Fibroblast of skin of left biceps (primary cell): Measurements from ENCODE around the gene SLC30A3.
"Not testable (repeated sequence)": the region's sequence is repeated elsewhere in the genome, so short reads cannot be mapped to it uniquely, and the experiment has no call there.

Source experiments
- DNase-seq, 2 experiments: peaks; one replicate each; pipeline ENCODE4 v3.0.0-alpha.2; 2013; ENCODE audit warnings: low read depth in 2 of 2

Gene SLC30A3

DNA sequence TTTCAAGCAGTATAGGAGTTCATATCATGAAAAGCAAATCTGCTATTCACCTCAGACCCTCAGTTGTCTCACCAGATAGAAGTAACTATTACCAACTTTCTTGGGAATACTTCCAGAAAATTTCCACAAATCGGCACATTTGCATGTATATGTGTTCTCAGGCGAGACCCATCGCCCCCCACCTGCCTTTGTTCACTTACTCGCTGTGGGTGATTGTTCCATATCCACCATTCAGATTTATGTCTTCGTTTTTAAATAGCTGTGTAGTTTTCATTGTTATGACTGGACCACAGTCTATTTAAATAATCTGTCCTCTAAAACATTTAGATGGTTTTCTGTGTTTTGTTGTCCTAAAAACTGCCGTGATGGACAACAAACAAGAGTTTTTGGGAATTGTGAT lies 22.6 kb upstream of the SLC30A3 start:
- DNase-seq, result no peak

DNA sequence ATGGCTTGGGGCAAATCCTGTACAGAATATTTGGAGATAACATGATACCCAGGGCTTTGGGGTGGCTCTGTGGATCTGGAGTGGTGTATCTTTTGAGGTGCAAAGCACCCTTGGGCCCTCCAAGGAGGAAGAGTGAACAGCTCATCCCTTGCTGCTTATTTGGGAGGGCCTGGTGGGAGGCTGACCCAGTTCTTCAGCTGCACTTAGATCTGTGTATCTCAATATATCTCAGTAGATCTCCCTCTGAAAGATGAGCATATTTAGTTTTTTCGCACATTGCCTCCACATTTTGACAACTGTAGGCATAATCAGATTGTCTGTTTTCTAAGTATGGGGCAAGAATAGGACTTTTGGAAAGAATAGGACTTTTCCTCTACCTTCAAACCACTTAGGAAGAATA lies 22.1 kb upstream of the SLC30A3 start:
- DNase-seq, result no peak

DNA sequence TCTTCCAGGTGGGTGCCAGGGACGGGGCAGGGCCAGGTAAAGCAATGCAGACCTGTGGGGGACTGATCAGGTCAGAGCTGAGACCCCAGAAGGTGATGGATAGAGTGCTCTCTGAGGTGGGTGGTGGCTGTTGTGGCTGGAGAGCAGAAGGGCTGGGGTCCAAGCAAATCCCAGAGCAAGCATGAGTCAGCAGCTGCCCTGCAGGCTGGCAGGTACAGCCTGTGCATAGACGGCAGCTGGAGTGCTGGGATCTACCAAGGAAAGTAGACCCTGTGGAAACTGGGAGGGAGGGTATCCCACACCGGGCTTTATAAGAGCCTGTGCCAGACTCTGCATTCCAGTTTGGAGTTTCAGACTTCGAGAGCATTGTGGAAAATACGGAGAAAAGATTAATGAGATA lies 20.0 kb upstream of the SLC30A3 start:
- no peak for DNase-seq

DNA sequence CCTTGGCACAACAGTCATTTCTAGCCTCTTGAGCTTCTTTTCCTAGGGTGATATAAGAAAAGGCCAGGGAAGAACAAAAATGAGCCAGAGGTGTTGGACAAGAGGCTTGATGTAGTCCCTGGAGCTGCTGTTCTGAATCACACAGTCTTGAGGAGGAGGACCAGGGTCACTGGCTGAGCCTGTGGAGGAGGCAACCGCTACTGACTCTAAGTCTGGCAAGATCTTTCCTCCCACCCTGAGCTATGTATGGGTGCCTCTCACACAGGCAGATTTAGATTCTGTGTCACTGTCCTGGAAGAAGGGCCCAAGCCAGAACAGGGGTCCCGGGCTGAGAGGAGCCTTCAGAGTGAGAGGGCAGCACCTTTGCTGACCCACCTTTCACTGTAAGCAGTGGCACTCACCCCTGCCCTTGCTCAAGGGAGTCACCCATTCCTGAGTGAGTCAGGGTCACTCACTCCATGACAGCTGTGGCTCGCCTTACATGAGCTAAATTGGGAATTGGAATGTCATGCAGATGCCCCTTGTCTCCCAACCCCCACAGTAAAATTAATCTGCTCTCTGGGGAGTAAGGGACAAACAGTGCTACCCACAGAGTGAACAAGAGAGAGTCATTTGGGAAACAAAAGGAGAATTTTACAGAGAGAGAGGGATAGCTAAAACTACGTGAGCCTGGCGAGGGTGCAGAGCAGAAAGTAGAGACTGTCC lies 19.2 kb upstream of the SLC30A3 start, which contains the start of gene TRIM54:
Gene TRIM54, plus strand, starts transcription at position 575 of the 705 bp plus-strand sequence. CDS start 303 bp downstream, outside the sequence.
- DNase-seq, result no peak

DNA sequence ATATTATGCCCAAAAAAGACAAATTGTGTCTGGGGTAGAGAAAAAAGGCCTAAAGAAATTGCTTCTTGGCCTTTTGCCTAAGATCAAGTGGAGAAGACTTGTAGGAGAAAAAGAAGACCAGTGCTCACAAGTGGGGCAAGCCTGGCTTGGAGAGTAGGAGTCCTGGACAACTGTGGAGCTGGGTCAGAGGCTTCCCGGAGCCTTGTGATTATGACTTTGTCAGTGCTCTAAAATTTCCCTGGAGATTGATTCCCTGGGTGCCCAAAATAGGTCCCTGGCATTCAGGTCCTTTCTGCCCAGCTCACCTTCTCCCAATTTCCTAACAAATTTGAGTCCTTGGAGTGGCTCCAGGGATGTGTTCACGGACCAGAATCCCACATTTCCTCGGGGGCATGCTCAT lies 18.6 kb upstream of the SLC30A3 start:
- no peak for DNase-seq

DNA sequence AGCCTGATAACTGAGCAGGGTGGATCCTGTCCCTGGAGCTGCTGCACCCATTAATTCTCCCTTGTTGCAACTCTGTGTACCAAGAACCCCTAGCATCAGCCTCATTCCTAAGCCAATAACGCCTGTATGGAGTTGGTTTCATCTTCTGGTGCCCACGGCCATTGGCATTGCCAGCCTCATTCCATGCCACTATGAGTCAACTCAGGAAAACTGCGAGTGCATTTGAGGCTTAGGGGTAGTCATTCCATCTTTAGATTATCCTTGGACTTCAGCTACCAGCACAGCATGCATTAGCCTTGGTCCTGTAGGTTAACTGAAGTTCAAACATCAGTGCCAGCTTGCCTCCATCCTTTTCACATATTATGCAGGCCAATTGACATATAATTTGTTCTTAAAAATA lies 18.0 kb upstream of the SLC30A3 start:
- DNase-seq, result no peak

DNA sequence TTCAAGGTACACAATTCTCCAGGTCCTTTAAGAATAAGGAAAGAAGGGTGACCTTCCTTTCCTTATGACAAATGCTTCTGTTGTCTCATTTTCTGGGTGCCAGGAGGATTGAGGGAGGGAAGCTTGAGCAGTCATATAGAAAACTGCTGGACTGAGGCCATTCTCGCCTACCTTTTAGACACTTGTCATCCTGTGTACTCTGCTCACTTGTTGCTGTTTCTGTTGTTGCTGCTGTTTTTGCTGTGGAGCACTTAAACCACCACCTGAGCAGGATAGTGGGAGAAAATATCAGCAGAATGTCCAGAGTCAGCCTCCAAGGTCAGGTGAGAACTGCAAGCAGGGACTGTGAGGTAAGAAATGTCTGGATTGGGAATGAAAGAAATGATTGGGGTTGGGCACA lies 15.2 kb upstream of the SLC30A3 start:
- DNase-seq, result no peak

DNA sequence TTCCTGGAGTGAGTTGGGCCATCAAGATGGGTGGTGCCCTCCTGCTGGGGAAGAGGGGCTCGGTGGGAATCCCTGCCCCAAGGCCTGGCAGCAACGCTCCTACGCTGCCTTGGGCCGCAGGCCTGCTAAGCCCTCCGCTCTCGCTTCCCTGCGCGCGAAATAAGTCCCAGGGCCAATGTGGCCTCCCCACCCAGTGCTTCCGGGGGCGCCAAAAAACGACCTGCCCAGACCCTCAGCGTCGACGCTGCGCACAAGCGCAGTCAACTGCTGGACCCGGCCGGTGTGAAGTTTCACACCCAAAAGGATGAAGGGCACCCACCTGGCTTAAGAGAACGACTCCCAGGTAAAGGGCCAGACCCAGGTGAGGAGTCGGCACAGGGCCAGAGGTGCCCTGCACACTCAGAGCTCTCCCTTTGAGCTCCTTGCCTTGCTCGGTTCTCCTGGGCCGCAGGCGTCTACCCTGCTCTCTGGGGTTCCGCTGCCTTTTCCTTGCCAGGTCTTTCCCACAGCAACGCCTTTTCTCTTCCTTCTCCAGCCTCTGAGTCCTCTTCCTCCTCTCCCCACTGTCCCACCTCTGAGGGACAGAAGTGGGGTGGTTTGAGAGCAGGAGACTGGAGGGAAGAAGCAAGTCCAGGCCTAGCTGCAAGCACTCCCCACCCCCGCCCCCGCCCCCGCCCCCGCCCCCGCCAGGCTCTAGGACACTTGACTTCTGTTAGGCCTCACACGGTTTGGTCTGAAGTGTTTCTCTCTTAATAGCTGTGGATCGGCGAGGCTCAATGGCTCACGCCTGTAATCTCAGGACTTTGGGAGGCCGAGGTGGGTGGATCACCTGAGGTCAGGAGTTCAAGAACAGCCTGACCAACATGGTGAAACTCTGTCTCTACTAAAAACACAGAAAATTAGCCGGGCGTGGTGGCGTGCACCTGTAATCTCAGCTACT lies 12.6 kb upstream of the SLC30A3 start, which contains the start of gene DNAJC5G:
Gene DNAJC5G, plus strand, starts transcription at position 223 of the 940 bp plus-strand sequence. CDS start 1,296 bp downstream, outside the sequence.
- no peak for DNase-seq

DNA sequence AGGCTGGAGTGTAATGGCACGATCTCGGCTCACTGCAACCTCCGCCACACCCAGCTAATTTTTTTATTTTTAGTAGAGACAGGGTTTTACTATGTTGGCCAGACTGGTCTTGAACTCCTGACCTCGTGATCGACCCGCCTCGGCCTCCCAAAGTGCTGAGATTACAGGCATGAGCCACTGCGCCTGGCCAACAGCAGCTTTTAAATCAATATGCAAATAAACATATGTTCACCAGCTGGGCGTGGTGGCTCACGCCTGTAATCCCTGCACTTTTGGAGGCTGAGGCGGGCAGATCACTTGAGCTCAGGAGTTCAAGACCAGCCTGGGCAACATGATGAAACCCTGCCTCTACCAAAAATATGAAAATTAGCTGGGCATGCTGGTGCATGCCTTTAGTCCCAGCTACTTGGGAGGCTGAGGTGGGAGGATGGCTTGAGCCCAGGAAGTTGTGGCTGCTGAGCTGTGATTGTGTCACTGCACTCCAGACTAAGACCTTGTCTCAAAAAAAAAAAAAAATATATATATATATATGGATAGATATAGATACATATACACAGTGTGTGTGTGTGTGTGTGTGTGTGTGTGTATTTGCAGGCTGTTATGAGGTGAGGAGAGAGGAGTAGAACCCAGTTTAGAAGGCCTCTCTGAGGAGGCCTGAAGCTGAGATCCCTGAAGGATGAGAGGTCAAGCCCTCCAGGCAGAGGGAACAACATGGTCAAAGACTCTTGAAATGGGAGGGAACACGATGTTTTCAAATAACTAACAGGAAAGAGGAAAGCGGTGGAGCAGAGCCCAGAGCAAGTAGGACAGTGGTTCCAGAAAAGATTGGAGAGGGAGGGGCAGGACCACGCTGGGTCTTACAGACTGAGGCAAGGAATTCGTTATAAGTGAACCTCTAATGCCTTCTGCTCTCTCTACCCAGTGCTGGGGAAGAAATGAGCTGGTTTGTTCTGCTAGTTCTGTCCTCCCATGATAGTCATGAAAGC lies 10.0 kb upstream of the SLC30A3 start:
- not testable (repeated sequence) for DNase-seq

DNA sequence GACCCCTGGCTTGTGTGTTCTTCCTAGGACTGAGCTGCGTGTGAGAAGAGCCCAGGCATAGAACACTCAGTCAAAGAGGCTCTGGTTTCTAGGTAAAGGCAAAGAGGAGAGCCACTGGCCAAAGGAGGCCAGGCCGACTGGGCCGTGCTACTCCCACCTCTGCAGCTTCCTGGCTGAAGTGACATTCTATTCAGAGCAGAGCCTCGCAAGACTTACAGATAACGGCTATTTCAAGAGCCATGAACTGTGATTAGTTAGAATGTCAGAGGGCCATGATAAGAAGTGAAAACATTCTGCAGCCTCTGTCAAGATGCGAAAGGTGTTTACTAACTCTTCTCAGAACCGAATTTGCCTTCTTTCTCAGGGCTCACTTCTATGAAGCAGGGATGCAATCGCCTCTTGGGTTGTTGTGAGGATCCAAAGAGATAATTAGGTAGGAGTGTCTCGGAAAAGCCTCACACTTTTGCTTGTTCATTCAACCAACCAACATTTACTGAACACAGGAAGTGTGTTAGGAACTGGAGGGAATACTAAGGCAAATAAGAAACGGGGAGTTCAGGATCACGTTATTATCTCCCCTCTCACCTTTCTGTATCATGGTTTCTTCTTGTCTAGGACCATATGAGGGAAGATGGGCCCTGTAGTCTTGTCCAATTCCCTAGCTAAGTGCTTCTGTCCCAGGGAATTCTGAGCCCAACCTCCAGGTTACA lies 8.9 kb upstream of the SLC30A3 start:
- DNase-seq, result no peak

DNA sequence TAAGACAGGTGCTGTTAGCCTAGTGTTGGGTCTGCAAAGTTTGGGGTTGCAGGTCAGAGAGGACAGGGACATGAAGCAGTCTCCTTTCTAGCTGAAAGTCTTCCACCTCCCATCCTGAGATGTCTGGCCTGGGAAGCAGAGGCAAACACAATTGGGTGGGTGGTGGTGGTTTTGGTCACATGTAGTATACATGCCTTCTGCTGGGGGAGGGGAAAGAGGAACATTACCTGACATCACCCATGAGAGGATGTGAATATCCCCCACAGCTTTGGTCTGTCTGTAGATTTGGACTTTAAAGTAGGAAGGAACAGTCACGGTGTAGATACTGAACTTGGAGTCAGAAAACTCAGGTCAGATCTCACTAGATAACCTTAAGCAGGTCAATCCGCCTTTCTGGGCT lies 7.8 kb upstream of the SLC30A3 start:
- no peak for DNase-seq

DNA sequence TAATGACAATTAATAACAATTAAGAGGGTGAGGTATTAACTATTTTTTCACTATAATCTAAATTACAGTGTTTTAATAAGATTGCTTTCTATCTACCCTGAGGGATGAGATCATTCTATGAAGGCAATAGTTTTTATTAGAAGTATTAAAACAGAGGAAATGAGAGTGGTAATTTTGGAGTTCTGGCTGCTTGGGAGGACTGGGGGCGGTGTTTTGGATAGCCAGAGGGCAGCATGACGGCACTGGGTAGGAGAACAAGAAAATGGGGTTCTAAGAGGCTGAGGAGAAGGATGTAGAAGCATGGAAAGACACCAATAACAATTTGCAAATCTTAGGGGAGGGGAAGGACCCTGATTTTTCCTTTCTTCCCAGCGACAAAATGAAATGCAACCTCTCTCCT lies 7.3 kb upstream of the SLC30A3 start:
- no peak for DNase-seq

DNA sequence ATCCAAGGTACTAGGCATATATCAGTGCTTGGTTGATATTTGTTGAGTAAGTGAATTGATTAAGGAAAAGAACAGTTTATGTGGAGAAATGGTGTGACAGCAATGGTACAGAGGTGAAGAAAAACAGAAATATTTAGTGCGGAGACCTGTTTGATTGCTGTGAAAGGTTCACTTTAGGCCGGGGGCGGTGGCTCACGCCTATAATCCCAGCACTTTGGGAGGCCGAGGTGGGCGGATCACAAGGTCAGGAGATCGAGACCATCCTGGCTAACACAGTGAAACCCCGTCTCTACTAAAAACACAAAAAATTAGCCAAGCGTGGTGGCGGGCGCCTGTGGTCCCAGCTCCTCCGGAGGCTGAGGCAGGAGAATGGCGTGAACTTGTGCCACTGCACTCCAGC lies 5.4 kb upstream of the SLC30A3 start:
- DNase-seq, result not testable (repeated sequence)

DNA sequence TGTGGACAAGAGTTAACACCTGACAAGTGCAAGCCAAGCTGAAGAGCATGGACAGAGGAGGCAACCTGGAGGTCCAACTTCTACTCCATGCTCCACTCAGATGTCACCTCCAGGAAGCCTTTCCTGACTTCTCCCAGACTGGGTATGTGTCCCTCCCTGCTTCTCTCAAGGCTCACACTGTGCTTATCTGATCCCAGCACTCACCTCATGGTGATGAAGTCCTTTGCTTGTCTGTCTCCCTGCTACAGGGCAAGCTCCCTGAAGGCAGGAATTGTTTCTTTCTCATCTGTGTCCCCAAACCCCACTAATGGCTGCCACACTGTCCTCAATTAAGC lies 2.7 kb upstream of the SLC30A3 start:
- no peak for DNase-seq

DNA sequence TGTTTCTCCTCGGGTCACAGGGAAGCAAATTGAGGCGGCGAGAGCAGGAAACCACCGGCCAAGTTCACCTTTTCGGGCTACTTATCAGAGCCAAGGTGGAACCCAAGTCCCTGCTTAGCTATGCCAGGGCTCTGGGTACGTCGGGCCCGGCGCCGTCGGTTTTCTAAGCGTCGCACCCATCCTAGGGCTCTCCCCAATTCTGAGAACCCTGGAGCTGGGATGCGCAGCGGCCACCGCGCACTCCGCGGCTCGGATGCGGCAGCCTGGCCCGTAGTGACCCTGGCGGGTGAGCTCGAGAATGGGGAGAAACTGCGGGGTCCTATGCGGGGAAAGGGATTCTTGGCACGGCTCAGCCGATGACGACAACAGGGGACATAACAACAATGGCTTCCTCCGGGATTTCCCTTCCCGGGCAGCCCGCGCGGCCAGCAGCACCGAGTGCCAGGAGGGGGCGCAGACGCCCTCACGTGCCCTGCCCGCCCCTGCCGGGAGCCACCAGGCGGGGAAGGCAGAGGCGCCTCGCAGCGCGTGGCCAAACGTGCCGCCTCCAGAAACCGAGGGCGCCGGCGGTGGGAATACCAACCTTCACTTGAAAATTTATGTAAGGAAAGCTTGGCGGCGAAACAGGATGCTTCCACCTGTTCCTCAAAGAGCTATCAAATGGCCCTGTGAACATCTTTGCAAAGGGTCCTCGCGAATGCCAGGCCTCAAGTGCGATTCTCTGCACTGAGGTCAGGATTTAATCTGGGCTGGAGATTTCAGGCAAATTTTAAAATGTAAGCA lies 2.1 kb upstream of the SLC30A3 start:
- DNase-seq, result no peak

DNA sequence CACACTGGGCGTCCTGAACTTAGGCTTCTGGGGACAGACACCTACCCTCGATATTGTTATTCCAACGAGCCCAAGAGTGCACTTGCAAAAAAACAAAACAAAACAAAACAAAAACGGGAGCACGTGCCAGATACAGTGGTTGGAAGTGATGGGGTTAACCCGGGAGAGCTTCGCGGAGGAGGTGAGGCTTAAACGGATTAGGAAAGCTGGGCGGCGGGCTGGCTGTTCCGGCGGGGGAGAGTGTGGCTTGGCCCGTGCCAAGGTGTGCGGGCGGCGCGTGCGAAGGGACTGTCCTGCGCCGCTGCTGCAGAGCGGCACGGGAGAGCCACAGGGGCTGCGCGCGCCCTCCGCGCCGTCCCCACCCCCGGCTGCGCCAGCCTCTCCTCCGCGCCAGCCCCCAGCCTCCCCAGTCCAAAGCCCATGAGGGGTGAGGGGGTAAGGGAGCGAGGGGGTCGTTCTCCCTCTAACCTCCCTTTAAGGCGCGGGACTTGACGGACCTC lies 1.5 kb upstream of the SLC30A3 start:
- DNase-seq, result no peak

DNA sequence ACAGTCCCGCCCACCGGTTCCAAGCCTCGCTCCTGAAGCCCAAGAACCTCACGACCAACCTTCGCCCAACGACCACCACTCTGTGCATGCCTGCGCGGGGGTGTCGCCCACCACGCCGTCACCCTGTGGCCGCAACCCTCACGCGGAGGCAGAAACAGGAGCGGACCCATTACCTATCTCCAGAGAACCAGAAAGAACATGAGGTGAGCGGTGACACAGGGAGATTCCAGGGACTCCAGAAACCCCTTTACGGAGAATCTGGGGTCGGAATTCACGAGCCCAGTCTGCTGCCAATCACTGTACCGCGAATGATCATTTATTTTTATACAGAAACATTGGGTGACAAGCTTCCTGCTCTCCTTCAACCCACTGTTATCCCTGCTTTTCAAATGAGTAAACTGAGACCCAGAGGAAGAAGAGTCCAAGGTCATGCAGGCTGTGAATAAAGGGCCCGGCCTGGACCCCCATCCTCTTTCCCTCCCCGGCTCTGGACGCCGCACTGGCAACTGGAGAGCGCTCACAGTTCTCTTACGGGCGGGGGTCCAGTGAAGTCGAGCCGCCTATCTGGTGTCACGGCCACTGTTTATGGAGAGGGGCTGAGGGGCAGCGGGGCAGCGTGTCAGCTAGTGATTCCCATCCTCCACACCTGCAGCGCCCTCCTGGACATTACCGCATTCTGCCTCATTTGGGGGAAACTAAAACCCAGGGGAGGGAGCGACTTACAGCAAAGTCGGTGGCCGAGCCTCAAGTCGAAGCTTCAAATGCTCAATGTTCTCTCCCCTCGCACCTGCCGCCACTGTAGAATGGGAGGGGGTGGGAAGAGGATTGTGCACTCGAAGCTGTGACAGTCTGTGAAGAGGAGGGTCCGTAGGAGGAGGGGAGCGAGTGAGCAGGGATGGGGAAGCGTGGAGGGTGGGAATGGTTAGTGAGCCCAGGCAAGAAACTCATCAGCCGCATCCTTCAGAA lies 723 bp upstream of the SLC30A3 start:
- no peak for DNase-seq

DNA sequence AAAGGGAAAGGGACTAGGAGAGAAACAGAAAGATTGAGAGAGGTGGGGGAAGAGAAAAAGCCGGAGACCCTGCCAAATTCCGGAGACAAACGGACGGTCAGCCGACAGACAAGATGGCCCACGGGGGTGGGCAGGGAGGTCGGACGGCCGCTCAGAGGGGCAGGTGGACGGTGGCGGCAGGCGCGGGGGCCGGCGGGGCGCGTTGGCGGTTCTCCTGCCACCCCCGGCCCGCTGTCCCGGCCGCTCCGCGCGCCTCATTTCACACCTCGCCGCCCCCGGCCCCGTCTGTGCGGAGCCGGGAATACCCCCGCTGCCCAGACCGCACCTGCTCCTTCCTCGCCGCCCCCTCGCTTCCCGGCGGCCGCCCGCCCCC lies 935 bp downstream of the SLC30A3 start:
- no peak for DNase-seq
